Activated T-cell treated with anti-CD3 and anti-CD28 coated beads, Interleukin-2, amount 50 U/mL, for 72 hours (primary cell): ENCODE results near the gene GINS2. TPM values are rescaled to one million over a fixed set of nuclear protein-coding genes. Genes with fewer than 3 reads are reported as not detected.

Experiments
- ATAC-seq, 2 donors: fragments of 150-1000 bp; cut with Tn5 transposase; replicated peaks in 1 of 2; 2 replicates each; pipeline ENCODE4 v1.10.0; 2021; ENCODE audit warnings: moderate library complexity in 2 of 2, mild to moderate bottlenecking in 1 of 2
- DNase-seq, 2 donors: peaks; one replicate each; pipeline ENCODE4 v3.0.0; 2021 to 2022; ENCODE audit warnings: mixed read lengths in 1 of 2
- H3K27ac Mint-ChIP-seq: one replicate; pipeline ENCODE4 v1.8.0; 2022; ENCODE audit warnings: mild to moderate bottlenecking, moderate library complexity, mixed read lengths
- H3K27me3 Mint-ChIP-seq: one replicate; pipeline ENCODE4 v1.8.0; 2022; ENCODE audit warnings: low read depth, mixed read lengths
- H3K36me3 Mint-ChIP-seq, 2 donors: one replicate each; pipeline ENCODE4 v1.8.0; 2022; ENCODE audit warnings: mixed read lengths in 2 of 2, mild to moderate bottlenecking in 1 of 2; ENCODE audit not compliant: insufficient read depth in 2 of 2
- H3K4me1 Mint-ChIP-seq: one replicate; pipeline ENCODE4 v1.8.0; 2022; ENCODE audit warnings: low read depth, mixed read lengths
- H3K4me3 Mint-ChIP-seq, 2 donors: one replicate each; pipeline ENCODE4 v1.8.0; 2022; ENCODE audit warnings: mild to moderate bottlenecking in 2 of 2, mixed read lengths in 2 of 2, moderate library complexity in 2 of 2
- H3K9me3 Mint-ChIP-seq, 2 donors: one replicate each; pipeline ENCODE4 v1.8.0; 2022; ENCODE audit warnings: mixed read lengths in 2 of 2
- total RNA-seq, 2 donors: library from RNA; stranded (reverse); gene quantifications; one replicate each; pipeline ENCODE4 v1.2.3, GENCODE V29; 2022

The GINS2 gene
- total RNA-seq, 2 donors from 2014 or later = 32.6 to 55.6 TPM

DNA sequence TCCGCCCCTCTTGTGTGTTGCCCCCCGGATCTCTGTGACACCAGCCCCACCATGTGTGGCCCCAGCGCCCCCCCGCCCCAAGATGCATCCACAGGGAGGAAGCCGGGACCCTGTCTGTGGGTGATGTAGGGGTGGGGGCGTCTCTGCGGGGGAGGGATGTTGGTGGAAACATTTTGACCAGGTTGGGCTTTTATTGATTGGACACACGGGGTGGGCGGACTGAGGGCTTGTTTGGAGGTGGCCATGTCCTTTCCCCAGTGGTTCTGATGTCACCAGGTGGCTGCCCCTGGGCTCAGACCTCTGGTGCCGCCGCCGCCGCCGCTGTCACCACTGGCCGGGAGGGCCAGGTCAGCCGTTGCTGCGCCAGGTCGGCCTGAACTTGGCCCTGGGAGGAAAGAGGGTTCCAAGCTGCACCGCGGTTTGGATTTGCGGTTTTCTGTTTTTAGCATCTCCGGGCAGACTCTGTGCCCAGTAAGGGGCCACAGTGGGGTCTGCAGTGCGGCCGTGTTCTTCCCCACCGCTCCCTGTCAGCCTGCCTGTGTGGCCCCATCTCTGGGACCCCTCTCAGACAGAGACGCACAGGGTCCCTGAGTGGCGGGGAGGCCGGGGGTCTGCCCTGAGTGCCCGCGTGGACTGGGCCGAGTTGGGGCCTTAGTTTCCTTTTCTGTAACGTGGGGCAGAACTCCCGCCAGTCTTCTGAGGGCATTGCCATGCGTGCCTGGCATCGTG, 55.9 kb downstream of the GINS2 start:
- ATAC-seq = no peak

DNA sequence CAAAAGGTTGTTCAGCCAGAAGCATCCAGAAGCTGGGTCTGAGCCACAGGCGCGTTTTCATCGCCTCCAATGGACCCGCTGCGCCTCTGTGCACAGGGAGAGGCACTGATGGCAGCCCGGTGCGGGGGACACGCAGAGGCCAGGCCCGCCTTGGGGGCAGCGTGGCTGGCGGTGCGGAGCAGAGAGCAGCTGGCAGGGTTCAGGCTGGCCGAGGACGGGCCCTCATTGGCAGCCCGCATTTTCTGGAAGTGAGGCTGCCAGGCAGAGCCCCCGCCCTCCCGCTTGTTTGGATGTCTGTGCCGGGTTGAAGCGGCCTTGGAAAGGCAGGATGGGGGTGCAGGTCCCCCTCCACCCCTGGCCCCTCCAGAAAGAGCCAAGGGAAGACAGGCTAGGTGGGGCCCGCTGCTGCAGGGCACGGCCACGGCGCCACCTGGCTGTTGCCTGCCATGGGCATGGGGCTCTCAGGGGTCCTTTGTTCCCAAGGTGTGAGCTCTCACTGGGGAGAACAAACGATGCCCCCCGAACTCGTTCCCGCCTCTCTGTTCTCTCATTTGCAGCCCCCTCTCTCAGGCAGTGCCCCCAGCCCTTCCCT, 56.9 kb downstream of the GINS2 start:
- H3K4me3 Mint-ChIP-seq = no peak overlapping the region
- peaks cover 0 to 5% of the 10 kb centered on the region in 2 donors for H3K9me3 Mint-ChIP-seq
- H3K4me1 Mint-ChIP-seq = peaks cover 7% of the 10 kb centered on the region

More for the DNA sequence above, 55.9 kb downstream of the GINS2 start:
- no peaks in the 10 kb centered on the region for H3K27me3 Mint-ChIP-seq
- no peak overlapping the region for H3K27ac Mint-ChIP-seq
- DNase-seq = no peak
- no peak overlapping the region for H3K4me3 Mint-ChIP-seq
- peaks cover 0 to 5% of the 10 kb centered on the region in 2 donors for H3K9me3 Mint-ChIP-seq
- peaks cover 4% of the 10 kb centered on the region in 2 donors for H3K36me3 Mint-ChIP-seq
- H3K4me1 Mint-ChIP-seq = peaks cover 7% of the 10 kb centered on the region

GRCh38 chr16:85631230-85631629, 57.5 kb downstream of the GINS2 start:
- Mint-ChIP-seq H3K9me3 (peaks cover 0 to 5% of the 10 kb centered on the region in 2 donors), H3K36me3 (peaks cover 4% of the 10 kb centered on the region in 2 donors), H3K27me3 (no peaks in the 10 kb centered on the region), H3K27ac (no peak overlapping the region), H3K4me1 (peaks cover 7% of the 10 kb centered on the region), H3K4me3 (no peak overlapping the region)
- ATAC-seq (no peak), DNase-seq (no peak)

More for the DNA sequence above, 56.9 kb downstream of the GINS2 start:
- no peak overlapping the region for H3K27ac Mint-ChIP-seq
- H3K36me3 Mint-ChIP-seq = peaks cover 4% of the 10 kb centered on the region in 2 donors
- DNase-seq (no peak), ATAC-seq (no peak)
- H3K27me3 Mint-ChIP-seq = no peaks in the 10 kb centered on the region

DNA sequence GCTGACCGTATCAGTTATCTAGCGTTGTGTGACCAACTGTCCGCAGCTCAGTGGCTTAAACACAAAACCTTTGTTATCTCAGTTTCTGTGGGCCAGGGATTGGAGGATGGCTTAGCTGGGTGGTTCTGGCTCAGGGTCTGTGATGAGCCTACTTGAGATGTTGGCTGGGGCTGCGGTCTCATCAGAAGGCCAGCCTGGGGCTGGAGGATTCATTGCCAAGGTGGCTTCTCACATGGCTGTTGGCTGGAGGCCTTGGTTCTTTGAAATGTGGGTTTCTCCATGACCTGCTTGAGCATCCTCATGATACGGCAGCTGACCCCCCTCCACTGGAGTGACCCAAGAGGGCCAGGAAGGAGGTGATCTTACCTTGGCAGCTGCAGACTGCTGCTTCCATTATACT, 58.9 kb downstream of the GINS2 start:
- Mint-ChIP-seq H3K36me3 (peaks cover 4% of the 10 kb centered on the region in 2 donors), H3K27ac (no peak overlapping the region), H3K27me3 (no peaks in the 10 kb centered on the region), H3K4me1 (peaks cover 7% of the 10 kb centered on the region), H3K4me3 (no peak overlapping the region), H3K9me3 (peaks cover 0 to 5% of the 10 kb centered on the region in 2 donors)
- ATAC-seq (no peak), DNase-seq (no peak)

GRCh38 chr16:85629326-85629725, 59.4 kb downstream of the GINS2 start:
- no peak for DNase-seq
- peaks cover 4% of the 10 kb centered on the region in 2 donors for H3K36me3 Mint-ChIP-seq
- H3K27ac Mint-ChIP-seq = no peak overlapping the region
- no peaks in the 10 kb centered on the region for H3K27me3 Mint-ChIP-seq
- H3K4me1 Mint-ChIP-seq = peaks cover 7% of the 10 kb centered on the region
- ATAC-seq = no peak
- H3K9me3 Mint-ChIP-seq = peaks cover 0 to 5% of the 10 kb centered on the region in 2 donors
- no peak overlapping the region for H3K4me3 Mint-ChIP-seq

DNA sequence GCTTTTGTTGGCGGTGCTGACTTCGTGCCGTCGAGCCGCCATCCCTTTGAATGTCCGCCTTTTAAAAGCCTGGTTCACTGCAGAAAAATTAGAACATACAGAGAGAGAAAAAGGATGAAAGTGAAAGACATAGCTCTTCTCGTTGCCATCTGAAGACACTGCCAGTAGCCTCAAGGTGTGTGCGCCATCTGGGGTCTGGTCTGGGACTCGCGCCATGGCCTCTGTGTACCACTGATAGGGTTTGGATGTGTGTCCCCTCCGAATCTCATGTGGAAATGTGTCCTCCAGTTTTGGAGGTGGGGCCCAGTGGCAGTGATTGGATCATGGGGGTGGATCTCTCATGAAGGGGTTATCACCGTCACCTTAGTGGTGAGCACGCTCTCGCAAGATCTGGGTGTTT, 60.1 kb downstream of the GINS2 start:
- H3K27ac Mint-ChIP-seq = no peak overlapping the region
- H3K27me3 Mint-ChIP-seq = no peaks in the 10 kb centered on the region
- DNase-seq = no peak
- ATAC-seq = peak in 1 of 2 donors; percentile 36
- H3K4me3 Mint-ChIP-seq = no peak overlapping the region
- peaks cover 0 to 5% of the 10 kb centered on the region in 2 donors for H3K9me3 Mint-ChIP-seq
- peaks cover 7% of the 10 kb centered on the region for H3K4me1 Mint-ChIP-seq
- peaks cover 4% of the 10 kb centered on the region in 2 donors for H3K36me3 Mint-ChIP-seq

DNA sequence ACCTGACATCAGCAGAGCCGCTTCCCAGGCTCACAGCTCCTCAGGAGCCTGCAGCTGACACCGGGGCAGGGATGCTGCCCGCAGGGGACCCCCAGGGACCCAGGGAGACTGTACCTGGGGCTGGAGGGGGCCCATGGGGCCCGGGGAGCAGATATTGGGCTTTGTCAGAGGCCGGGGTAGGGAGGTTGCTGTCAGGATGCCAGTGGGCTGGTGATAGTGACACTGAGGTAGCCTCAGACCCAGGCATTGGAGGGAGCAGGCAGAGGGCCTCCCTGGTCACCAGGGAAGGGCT, 60.5 kb downstream of the GINS2 start:
- H3K27ac Mint-ChIP-seq = no peak overlapping the region
- peaks cover 0 to 5% of the 10 kb centered on the region in 2 donors for H3K9me3 Mint-ChIP-seq
- H3K4me3 Mint-ChIP-seq = no peak overlapping the region

GRCh38 chr16:85627526-85628264, 61.1 kb downstream of the GINS2 start:
- H3K9me3 Mint-ChIP-seq = peaks cover 0 to 5% of the 10 kb centered on the region in 2 donors
- peaks cover 7% of the 10 kb centered on the region for H3K4me1 Mint-ChIP-seq
- no peak overlapping the region for H3K27ac Mint-ChIP-seq
- no peak overlapping the region for H3K4me3 Mint-ChIP-seq
- peaks cover 4% of the 10 kb centered on the region in 2 donors for H3K36me3 Mint-ChIP-seq
- H3K27me3 Mint-ChIP-seq = no peaks in the 10 kb centered on the region
- ATAC-seq (no peak), DNase-seq (no peak)

More for the DNA sequence above, 60.5 kb downstream of the GINS2 start:
- ATAC-seq (no peak), DNase-seq (no peak)
- H3K27me3 Mint-ChIP-seq = no peaks in the 10 kb centered on the region
- peaks cover 4% of the 10 kb centered on the region in 2 donors for H3K36me3 Mint-ChIP-seq
- peaks cover 7% of the 10 kb centered on the region for H3K4me1 Mint-ChIP-seq

GRCh38 chr16:85627089-85627488, 61.7 kb downstream of the GINS2 start:
- H3K27me3 Mint-ChIP-seq = no peaks in the 10 kb centered on the region
- DNase-seq (peak in 1 of 2 donors; percentile 17), ATAC-seq (peak in 1 of 2 donors; percentile 47)
- H3K4me3 Mint-ChIP-seq = no peak overlapping the region
- peaks cover 4% of the 10 kb centered on the region in 2 donors for H3K36me3 Mint-ChIP-seq
- H3K4me1 Mint-ChIP-seq = peaks cover 7% of the 10 kb centered on the region
- H3K27ac Mint-ChIP-seq = no peak overlapping the region
- H3K9me3 Mint-ChIP-seq = peaks cover 0 to 5% of the 10 kb centered on the region in 2 donors

Other genes with a start within 250 kb of the GINS2 start
- 10 to 100 TPM; 26.7 to 30.9 TPM for gene GSE1, start 75.6 kb downstream of the GINS2 start, total RNA-seq
- gene C16orf74, start 62.1 kb upstream of the GINS2 start, total RNA-seq = 1 to 10 TPM in 1 of 2 donors, not detected in 1; 1.2 TPM
- gene EMC8, start 110.6 kb upstream of the GINS2 start, total RNA-seq = 10 to 100 TPM; 26.5 to 32.8 TPM
- gene COX4I1, start 110.7 kb upstream of the GINS2 start, total RNA-seq = 100 to 1,000 TPM; 627 to 635 TPM
- gene IRF8, start 210.2 kb upstream of the GINS2 start, total RNA-seq = 10 to 100 TPM; 46.8 to 52.4 TPM